OCI-LY7 (cell line): Measurements from ENCODE around the gene ZNF578. TPM values are rescaled to one million over a fixed set of nuclear protein-coding genes. Genes with fewer than 3 reads are reported as not detected.
"Not testable (repeated sequence)": the region's sequence is repeated elsewhere in the genome, so short reads cannot be mapped to it uniquely, and the experiment has no call there.

Experiments
- BruUV-seq: library from RNA; stranded (reverse); fragments of 400-500 nt; replicated peaks from 2 replicates; lab custom pipeline; 2021; lab: Mats Ljungman, UMichigan
- CTCF ChIA-PET: fragments of 300-600 bp; sonication (Branson Sonifier 250); formaldehyde crosslinking; loops from one replicate; lab custom pipeline; 2022; ENCODE audit warnings: antibody characterized with exemption; ENCODE audit not compliant: unreplicated experiment; lab: Charles Lee
- POLR2A ChIA-PET: fragments of 300-600 bp; sonication (Branson Sonifier 250); formaldehyde crosslinking; loops from one replicate; lab custom pipeline; 2022; ENCODE audit warnings: antibody characterized with exemption; lab: Charles Lee
- DNase-seq: peaks from one replicate; pipeline ENCODE4 v3.0.0-alpha.2; 2015; ENCODE audit warnings: low spot score
- H2AFZ ChIP-seq: fragments of 200-600 bp; sonication (generic), shearing (Covaris generic); 2 replicates; pipeline ENCODE4 v1.6.1; 2014; ENCODE audit warnings: mild to moderate bottlenecking, antibody characterized with exemption, low read length, moderate library complexity
- H3K27ac ChIP-seq: fragments of 200-600 bp; sonication (generic); 2 replicates; pipeline ENCODE4 v1.5.1; 2014; ENCODE audit warnings: mixed run types, low read depth, mild to moderate bottlenecking, moderate library complexity, low read length, inconsistent platforms; ENCODE audit not compliant: poor library complexity, severe bottlenecking
- H3K36me3 ChIP-seq: fragments of 200-600 bp; sonication (generic); 2 replicates; pipeline ENCODE4 v1.6.1; 2014; ENCODE audit warnings: mild to moderate bottlenecking, antibody characterized with exemption, low read length, moderate library complexity, mixed read lengths; ENCODE audit not compliant: insufficient read depth
- H3K4me1 ChIP-seq: fragments of 200-600 bp; sonication (generic); 2 replicates; pipeline ENCODE4 v1.5.1; 2014; ENCODE audit warnings: mild to moderate bottlenecking, low read length; ENCODE audit not compliant: insufficient read depth, poor library complexity, severe bottlenecking
- H3K4me2 ChIP-seq: fragments of 200-600 bp; sonication (generic); 2 replicates; pipeline ENCODE4 v1.6.1; 2014; ENCODE audit warnings: mild to moderate bottlenecking, low read length
- H3K4me3 ChIP-seq: fragments of 200-600 bp; sonication (generic); 2 replicates; pipeline ENCODE4 v1.5.1; 2014; ENCODE audit warnings: mild to moderate bottlenecking, low read depth, low read length; ENCODE audit not compliant: poor library complexity, severe bottlenecking
- H3K79me2 ChIP-seq: fragments of 200-600 bp; sonication (generic); 2 replicates; pipeline ENCODE4 v1.6.1; 2016; ENCODE audit warnings: low read depth, mild to moderate bottlenecking, low read length, moderate library complexity, mixed read lengths; ENCODE audit not compliant: insufficient read depth
- H3K9me2 ChIP-seq: fragments of 200-600 bp; sonication (generic); 2 replicates; pipeline ENCODE4 v1.6.1; 2016; ENCODE audit warnings: mild to moderate bottlenecking, low read length, mixed read lengths; ENCODE audit not compliant: insufficient read depth
- H3K9me3 ChIP-seq: fragments of 200-600 bp; sonication (generic); 2 replicates; pipeline ENCODE4 v1.6.1; 2014; ENCODE audit warnings: mild to moderate bottlenecking, mixed run types, low read length, mixed read lengths
- H4K20me1 ChIP-seq: fragments of 200-600 bp; sonication (generic); 2 replicates; pipeline ENCODE4 v1.6.1; 2014; ENCODE audit warnings: mild to moderate bottlenecking, antibody characterized with exemption, low read length, moderate library complexity, mixed read lengths; ENCODE audit not compliant: insufficient read depth
- EZH2phosphoT487 ChIP-seq: fragments of 200-600 bp; sonication (generic); IDR thresholded peaks from 2 replicates; pipeline ENCODE4 v1.6.1; 2018; ENCODE audit warnings: low read depth, borderline replicate concordance, mild to moderate bottlenecking, mixed run types, antibody characterized with exemption, low read length, moderate library complexity, mixed read lengths
- intact Hi-C: fragments of 100-400 bp; cut with micrococcal nuclease; formaldehyde crosslinking; loops from one replicate; pipeline ENCODE4 v1.10.0; 2022; ENCODE audit not compliant: unreplicated experiment
- total RNA-seq, 2 experiments: library from RNA; depleted of rRNA in 1 of 2; stranded (reverse); fragments of >200 nt in 1 of 2; shearing (Covaris generic) in 1 of 2; gene quantifications; 2 replicates each; pipeline ENCODE4 v1.2.3, GENCODE V29; 2014 to 2022
- TF ChIP-seq, protein P1 (sequence below): fragments of 200-600 bp; sonication (generic); conservative IDR thresholded peaks from 2 replicates; pipeline ENCODE4 v1.5.1; 2014; ENCODE audit warnings: mild to moderate bottlenecking, antibody characterized with exemption, low read length, moderate library complexity, mixed read lengths

Gene ZNF578
- total RNA-seq, 2 experiments from 2014 or later = not detected

DNA sequence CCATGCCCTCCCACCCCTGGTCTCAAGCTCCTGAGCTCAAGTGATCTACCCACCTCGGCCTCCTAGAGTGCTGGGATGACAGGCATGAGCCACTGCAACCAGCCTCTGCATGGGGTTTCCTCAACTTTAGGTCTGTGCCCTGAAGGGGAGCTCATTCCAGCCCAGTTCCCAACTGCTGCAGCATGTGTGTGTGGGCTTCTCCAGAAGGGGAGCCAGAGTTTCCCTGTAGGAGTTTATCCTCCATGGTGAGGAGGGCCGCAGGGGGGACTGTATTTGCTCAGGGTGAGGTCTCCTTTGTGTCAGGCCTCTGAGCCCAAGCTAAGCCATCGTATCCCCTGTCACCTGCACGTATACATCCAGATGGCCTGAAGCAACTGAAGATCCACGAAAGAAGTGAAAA is 62.8 kb downstream of the ZNF578 start:
- POLR2A ChIA-PET = no interaction called here
- intact Hi-C loops = no loop called here
- H2AFZ ChIP-seq = no peak overlapping the region
- H3K4me3 ChIP-seq = no peak overlapping the region
- H3K9me3 ChIP-seq = no peaks in the 10 kb centered on the region
- no peak for DNase-seq
- no peaks in the 10 kb centered on the region for H3K36me3 ChIP-seq
- H4K20me1 ChIP-seq = no peaks in the 10 kb centered on the region
- TF ChIP-seq, protein P1, sequence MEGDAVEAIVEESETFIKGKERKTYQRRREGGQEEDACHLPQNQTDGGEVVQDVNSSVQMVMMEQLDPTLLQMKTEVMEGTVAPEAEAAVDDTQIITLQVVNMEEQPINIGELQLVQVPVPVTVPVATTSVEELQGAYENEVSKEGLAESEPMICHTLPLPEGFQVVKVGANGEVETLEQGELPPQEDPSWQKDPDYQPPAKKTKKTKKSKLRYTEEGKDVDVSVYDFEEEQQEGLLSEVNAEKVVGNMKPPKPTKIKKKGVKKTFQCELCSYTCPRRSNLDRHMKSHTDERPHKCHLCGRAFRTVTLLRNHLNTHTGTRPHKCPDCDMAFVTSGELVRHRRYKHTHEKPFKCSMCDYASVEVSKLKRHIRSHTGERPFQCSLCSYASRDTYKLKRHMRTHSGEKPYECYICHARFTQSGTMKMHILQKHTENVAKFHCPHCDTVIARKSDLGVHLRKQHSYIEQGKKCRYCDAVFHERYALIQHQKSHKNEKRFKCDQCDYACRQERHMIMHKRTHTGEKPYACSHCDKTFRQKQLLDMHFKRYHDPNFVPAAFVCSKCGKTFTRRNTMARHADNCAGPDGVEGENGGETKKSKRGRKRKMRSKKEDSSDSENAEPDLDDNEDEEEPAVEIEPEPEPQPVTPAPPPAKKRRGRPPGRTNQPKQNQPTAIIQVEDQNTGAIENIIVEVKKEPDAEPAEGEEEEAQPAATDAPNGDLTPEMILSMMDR = no peak
- no peak for TF ChIP-seq EZH2phosphoT487
- H3K79me2 ChIP-seq = no peaks in the 10 kb centered on the region
- CTCF ChIA-PET = no interaction called here
- no peaks in the 10 kb centered on the region for H3K9me2 ChIP-seq
- no peaks in the 10 kb centered on the region for H3K4me1 ChIP-seq
- no peak overlapping the region for H3K4me2 ChIP-seq
- H3K27ac ChIP-seq = no peak overlapping the region
- no TSS peak for BruUV-seq

GRCh38 chr19:52518646-52519045 is 65.3 kb downstream of the ZNF578 start:
- Histone ChIP-seq H3K27ac (no peak overlapping the region), H3K4me2 (no peak overlapping the region), H3K79me2 (no peaks in the 10 kb centered on the region), H3K4me1 (no peaks in the 10 kb centered on the region), H3K9me2 (no peaks in the 10 kb centered on the region), H4K20me1 (no peaks in the 10 kb centered on the region), H2AFZ (no peak overlapping the region), H3K36me3 (no peaks in the 10 kb centered on the region), H3K4me3 (no peak overlapping the region), H3K9me3 (no peaks in the 10 kb centered on the region)
- TF ChIP-seq, protein P1 = no peak
- no peak for TF ChIP-seq EZH2phosphoT487
- ChIA-PET CTCF (no interaction called here), POLR2A (no interaction called here)
- no peak for DNase-seq
- BruUV-seq = no TSS peak
- intact Hi-C loops = no loop called here

- DNase-seq, H3K4me3 ChIP-seq, BruUV-seq, CTCF ChIA-PET, H3K36me3 ChIP-seq, H3K79me2 ChIP-seq, H3K4me1 ChIP-seq, H3K27ac ChIP-seq, H3K9me3 ChIP-seq, H3K9me2 ChIP-seq, intact Hi-C loops, POLR2A ChIA-PET, H4K20me1 ChIP-seq, H3K4me2 ChIP-seq, H2AFZ ChIP-seq: not testable (repeated sequence)
These were observed 65.8 kb downstream of the ZNF578 start for GRCh38 chr19:52519175-52519574.
